Bronchial epithelial cell (primary cell): ENCODE measurements around the gene FARS2. TPM values are rescaled to one million over a fixed set of nuclear protein-coding genes. Genes with fewer than 3 reads are reported as not detected.

ENCODE experiments used
- total RNA-seq: library from RNA; depleted of rRNA; stranded (reverse); fragments of >200 nt; gene quantifications from 2 replicates; pipeline ENCODE4 v1.2.1, GENCODE V29; 2014

The FARS2 gene
- total RNA-seq, 1 donor from 2014 or later: 27.4 TPM

Other genes with a start within 250 kb of the FARS2 start
- gene PPP1R3G, start 176.2 kb upstream of the FARS2 start, total RNA-seq: 1.8 and 1.9 TPM in 2 replicates
- 7.6 and 15.3 TPM in 2 replicates for gene LYRM4, start 563 bp upstream of the FARS2 start, total RNA-seq